Smooth muscle cell (in vitro differentiated cells): ENCODE results near the gene KRTAP10-10. TPM values are rescaled to one million over a fixed set of nuclear protein-coding genes. Genes with fewer than 3 reads are reported as not detected.
"Not testable (repeated sequence)": the region's sequence is repeated elsewhere in the genome, so short reads cannot be mapped to it uniquely, and the experiment has no call there.

ENCODE experiments used
- DNase-seq: peaks from one replicate; lab custom pipeline; 2025; ENCODE audit not compliant: unreplicated experiment; lab: John Stamatoyannopoulos, UW
- H2AFZ ChIP-seq: fragments of 200-600 bp; sonication (generic); 2 replicates; pipeline ENCODE4 v1.6.0; 2016; ENCODE audit warnings: antibody characterized with exemption, low read depth, mild to moderate bottlenecking
- H3F3A ChIP-seq: fragments of 200-600 bp; sonication (generic); 2 replicates; pipeline ENCODE4 v1.6.0; 2017; ENCODE audit warnings: antibody characterized with exemption, low read depth
- H3K27ac ChIP-seq: fragments of 200-600 bp; sonication (generic); 2 replicates; pipeline ENCODE4 v1.5.1; 2016; ENCODE audit warnings: low read depth, mild to moderate bottlenecking
- H3K27me3 ChIP-seq: fragments of 200-600 bp; sonication (generic); 2 replicates; pipeline ENCODE4 v1.6.1; 2016; ENCODE audit warnings: low read depth, mild to moderate bottlenecking
- H3K36me3 ChIP-seq: fragments of 200-600 bp; sonication (generic); 2 replicates; pipeline ENCODE4 v1.5.1; 2016; ENCODE audit warnings: low read depth
- H3K4me1 ChIP-seq: fragments of 200-600 bp; sonication (generic); 2 replicates; pipeline ENCODE4 v1.5.1; 2016; ENCODE audit warnings: low read depth
- H3K4me2 ChIP-seq: fragments of 200-600 bp; sonication (generic); 2 replicates; pipeline ENCODE4 v1.6.0; 2016; ENCODE audit warnings: mild to moderate bottlenecking
- H3K4me3 ChIP-seq: fragments of 200-600 bp; sonication (generic); 2 replicates; pipeline ENCODE4 v1.5.1; 2016; ENCODE audit warnings: mild to moderate bottlenecking
- H3K79me2 ChIP-seq: fragments of 200-600 bp; sonication (generic); 2 replicates; pipeline ENCODE4 v1.6.0; 2016; ENCODE audit warnings: low read depth, mild to moderate bottlenecking
- H3K9ac ChIP-seq: fragments of 200-600 bp; sonication (generic); 2 replicates; pipeline ENCODE4 v1.6.0; 2016; ENCODE audit warnings: low read depth
- H3K9me3 ChIP-seq: fragments of 200-600 bp; sonication (generic); replicated peaks from 2 replicates; pipeline ENCODE4 v1.5.1; 2016; ENCODE audit warnings: low read depth
- H4K20me1 ChIP-seq: fragments of 200-600 bp; sonication (generic); 2 replicates; pipeline ENCODE4 v1.6.0; 2016; ENCODE audit warnings: low read depth
- CTCF ChIP-seq: fragments of 200-600 bp; sonication (generic); IDR thresholded peaks from 2 replicates; pipeline ENCODE4 v1.5.1; 2017; ENCODE audit warnings: borderline replicate concordance, mild to moderate bottlenecking, antibody characterized with exemption; ENCODE audit not compliant: insufficient read depth, poor library complexity, severe bottlenecking
- WGBS: methylation state at CpG from one replicate; pipeline ENCODE4 v1.1.7; 2016; ENCODE audit warnings: low lambda C conversion rate; 5-methylcytosine and 5-hydroxymethylcytosine counted together
- polyA plus RNA-seq: library from polyadenylated mRNA; unstranded; fragments of >200 nt; fragmentation: Nextera tagmentation; extraction: Ambion mirVana; gene quantifications from 2 replicates; pipeline ENCODE4 v1.2.1, GENCODE V29; 2016
- total RNA-seq: library from RNA; depleted of rRNA; stranded (reverse); fragments of >200 nt; gene quantifications from 2 replicates; pipeline ENCODE4 v1.2.3, GENCODE V29; 2014

KRTAP10-10 gene
- total and polyA plus RNA-seq, 2 experiments from 2014 or later = not detected

DNA sequence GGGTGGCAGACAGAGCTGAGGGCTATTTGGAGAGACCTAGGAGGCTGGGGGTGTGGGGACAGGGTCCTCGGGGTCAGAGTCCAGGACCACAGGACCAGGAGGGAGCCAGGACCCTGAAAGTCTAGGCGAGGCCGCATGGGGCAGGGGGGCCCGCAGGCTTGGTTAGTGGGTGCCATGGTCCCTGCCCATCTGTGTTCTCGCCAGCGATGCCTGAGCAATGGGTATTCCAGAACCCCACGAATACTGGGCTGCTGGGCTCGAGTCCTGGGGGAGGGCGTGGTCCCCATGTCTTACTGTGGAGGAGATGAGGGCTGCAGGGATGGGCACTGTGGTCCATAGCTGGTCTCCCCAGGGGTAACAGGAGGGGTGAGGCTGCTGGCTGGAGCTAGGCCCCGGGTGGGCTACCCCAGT lies 46.8 kb upstream of the KRTAP10-10 start:
- Histone ChIP-seq H3K36me3 (no peaks in the 10 kb centered on the region), H3K4me1 (peaks cover 6% of the 10 kb centered on the region), H3K27me3 (no peaks in the 10 kb centered on the region), H3F3A (no peaks in the 10 kb centered on the region), H3K79me2 (no peaks in the 10 kb centered on the region), H3K27ac (no peak overlapping the region), H3K9ac (no peak overlapping the region), H2AFZ (no peak overlapping the region), H3K9me3 (no peaks in the 10 kb centered on the region), H4K20me1 (no peaks in the 10 kb centered on the region), H3K4me3 (no peak overlapping the region), H3K4me2 (no peak overlapping the region)
- no peak for DNase-seq
- WGBS = 98% methylated on average over 10 of the region's 10 CpGs
- no peak for TF ChIP-seq CTCF

GRCh38 chr21:44590897-44591800 lies 46.0 kb upstream of the KRTAP10-10 start:
- H3K9ac ChIP-seq, DNase-seq, H3K4me1 ChIP-seq, H3K4me3 ChIP-seq, H3K9me3 ChIP-seq, H3F3A ChIP-seq, H4K20me1 ChIP-seq, H3K27ac ChIP-seq, H3K79me2 ChIP-seq, H3K36me3 ChIP-seq, H3K27me3 ChIP-seq, H2AFZ ChIP-seq, H3K4me2 ChIP-seq: not testable (repeated sequence)
- 89% methylated on average over 14 of the region's 19 CpGs for WGBS

GRCh38 chr21:44591801-44592130 lies 45.4 kb upstream of the KRTAP10-10 start:
- WGBS = 90% methylated on average over 4 of the region's 4 CpGs
- not testable (repeated sequence) for H3K79me2 ChIP-seq, H3K4me2 ChIP-seq, H3K27ac ChIP-seq, H3K36me3 ChIP-seq, H3K9ac ChIP-seq, H4K20me1 ChIP-seq, H3K4me1 ChIP-seq, H3K27me3 ChIP-seq, H3K4me3 ChIP-seq, DNase-seq, H3K9me3 ChIP-seq, H2AFZ ChIP-seq, H3F3A ChIP-seq

- Histone ChIP-seq H3K27ac (peak within 1 kb of the TSS; percentile 57), H3K4me1 (peaks cover 12% of the 10 kb centered on the region), H3K4me3 (no peak within 1 kb of the TSS), H3K4me2 (peak within 1 kb of the TSS; percentile 16), H3K27me3 (no peaks in the 10 kb centered on the region), H3K36me3 (no peaks in the 10 kb centered on the region), H3K9me3 (no peaks in the 10 kb centered on the region), H4K20me1 (no peaks in the 10 kb centered on the region), H3K9ac (no peak within 1 kb of the TSS), H3F3A (peaks cover 3% of the 10 kb centered on the region), H3K79me2 (no peaks in the 10 kb centered on the region), H2AFZ (peak within 1 kb of the TSS; percentile 11)
- WGBS = 88% methylated on average over 33 of the region's 33 CpGs
- DNase-seq = no peak
- TF ChIP-seq CTCF = no peak
Measured at GRCh38 chr21:44592446-44593311, 44.5 kb upstream of the KRTAP10-10 start, which contains the start of gene KRTAP10-6. Gene KRTAP10-6, minus strand, starts transcription at chr21:44592505. Its CDS starts 21 bp downstream, at chr21:44592484.
